RKO (cell line): Measurements from ENCODE around the gene RPL18.
"Not testable (repeated sequence)": the region's sequence is repeated elsewhere in the genome, so short reads cannot be mapped to it uniquely, and the experiment has no call there.

Experiments used
- DNase-seq: peaks from one replicate; pipeline ENCODE4 v3.0.0-alpha.2; 2016; ENCODE audit warnings: low spot score

Gene RPL18

DNA sequence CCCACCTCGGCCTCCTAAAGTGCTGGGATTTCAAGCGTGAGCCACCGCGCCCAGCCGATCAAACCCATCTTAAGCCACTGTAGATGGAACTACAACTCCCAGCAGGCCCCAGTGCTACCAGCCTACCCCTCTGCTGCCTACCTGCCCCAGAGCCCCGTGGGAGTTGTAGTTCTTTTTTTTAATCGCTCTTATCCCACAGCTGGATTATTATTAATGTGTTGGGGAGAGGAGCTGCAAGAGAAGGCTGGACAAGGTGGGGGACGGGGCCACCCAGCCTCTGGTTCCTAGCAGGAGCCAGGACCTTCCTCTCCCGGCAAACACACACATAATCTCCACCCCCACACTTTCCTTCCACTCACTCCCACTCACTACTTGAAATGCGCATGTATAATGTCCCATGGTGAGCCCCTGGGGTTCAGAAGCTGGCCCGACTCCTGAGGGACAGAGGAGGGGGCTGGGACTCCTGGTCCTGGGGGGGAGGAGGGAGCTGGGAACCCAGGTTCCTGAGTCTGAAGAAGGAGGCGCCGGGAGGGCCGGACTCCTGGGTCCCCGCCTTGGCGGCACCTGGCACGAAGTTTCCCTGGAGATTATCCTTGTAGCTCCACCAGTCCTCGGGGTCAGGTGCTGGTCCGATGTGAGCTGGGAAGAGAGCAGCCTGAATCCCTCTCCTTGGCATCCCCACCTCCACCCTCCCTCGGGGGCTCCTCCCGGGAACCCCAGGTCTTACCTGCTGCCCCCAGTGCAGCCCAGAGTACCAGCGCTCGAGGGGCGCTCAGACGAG is 26.1 kb upstream of the RPL18 start:
- peak; percentile 88 for DNase-seq

DNA sequence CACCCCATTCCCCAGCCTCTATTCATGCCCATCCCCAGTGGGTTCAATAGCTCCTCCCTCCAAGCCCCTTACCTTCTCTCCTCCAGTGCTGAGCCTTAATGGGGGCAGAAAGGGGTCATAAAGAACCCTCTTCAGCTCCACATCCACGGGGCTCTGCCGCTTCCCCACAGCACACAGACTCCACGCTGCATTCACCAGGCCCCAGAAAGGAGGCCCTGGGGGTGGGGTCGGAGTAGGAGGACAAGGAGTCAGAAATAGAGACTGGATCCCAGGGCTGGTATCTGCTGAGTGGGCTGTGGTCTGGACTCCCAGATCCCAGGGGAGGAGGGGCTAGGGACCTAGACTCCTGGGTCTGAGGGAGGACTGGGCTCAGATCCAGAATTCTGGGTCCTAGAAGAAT is 25.4 kb upstream of the RPL18 start:
- DNase-seq, result no peak

DNA sequence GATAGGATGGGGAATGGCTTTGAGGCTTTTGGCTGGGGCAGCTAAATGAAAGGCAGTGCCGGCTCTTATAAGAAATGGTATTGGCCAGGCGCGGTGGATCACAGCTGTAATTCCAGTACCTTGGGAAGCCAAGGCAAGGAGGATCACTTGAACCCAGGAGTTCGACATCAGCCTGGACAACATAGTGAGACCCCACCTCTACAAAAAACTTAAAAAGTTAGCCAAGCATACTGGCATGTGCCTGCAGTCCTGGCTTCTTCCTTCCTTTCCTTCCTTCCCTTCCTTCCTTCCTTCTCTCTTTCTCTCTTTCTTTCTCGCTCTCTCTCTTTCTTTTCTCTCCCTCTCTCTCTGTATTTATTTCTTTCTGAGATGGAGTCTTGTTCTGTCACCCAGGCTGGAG is 23.9 kb upstream of the RPL18 start:
- no peak for DNase-seq

DNA sequence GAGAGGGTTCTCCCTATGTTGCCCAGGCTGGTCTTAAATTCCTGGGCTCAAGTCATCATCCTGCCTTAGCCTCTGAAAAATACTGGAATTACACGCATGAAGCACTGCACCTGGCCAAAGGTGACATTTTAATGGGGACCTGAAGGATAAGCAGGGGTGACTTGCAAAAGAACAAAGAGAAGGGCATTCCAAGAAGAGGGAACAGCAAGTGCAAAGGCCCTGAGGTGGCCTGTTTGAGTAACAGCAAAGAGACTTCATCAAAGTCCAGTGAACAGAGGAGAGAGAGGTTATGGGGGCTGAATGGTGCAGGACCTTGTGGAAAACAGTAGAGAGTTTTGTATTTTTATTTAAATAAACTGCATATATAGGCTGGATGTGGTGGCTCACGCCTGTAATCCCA is 22.9 kb upstream of the RPL18 start:
- no peak for DNase-seq

DNA sequence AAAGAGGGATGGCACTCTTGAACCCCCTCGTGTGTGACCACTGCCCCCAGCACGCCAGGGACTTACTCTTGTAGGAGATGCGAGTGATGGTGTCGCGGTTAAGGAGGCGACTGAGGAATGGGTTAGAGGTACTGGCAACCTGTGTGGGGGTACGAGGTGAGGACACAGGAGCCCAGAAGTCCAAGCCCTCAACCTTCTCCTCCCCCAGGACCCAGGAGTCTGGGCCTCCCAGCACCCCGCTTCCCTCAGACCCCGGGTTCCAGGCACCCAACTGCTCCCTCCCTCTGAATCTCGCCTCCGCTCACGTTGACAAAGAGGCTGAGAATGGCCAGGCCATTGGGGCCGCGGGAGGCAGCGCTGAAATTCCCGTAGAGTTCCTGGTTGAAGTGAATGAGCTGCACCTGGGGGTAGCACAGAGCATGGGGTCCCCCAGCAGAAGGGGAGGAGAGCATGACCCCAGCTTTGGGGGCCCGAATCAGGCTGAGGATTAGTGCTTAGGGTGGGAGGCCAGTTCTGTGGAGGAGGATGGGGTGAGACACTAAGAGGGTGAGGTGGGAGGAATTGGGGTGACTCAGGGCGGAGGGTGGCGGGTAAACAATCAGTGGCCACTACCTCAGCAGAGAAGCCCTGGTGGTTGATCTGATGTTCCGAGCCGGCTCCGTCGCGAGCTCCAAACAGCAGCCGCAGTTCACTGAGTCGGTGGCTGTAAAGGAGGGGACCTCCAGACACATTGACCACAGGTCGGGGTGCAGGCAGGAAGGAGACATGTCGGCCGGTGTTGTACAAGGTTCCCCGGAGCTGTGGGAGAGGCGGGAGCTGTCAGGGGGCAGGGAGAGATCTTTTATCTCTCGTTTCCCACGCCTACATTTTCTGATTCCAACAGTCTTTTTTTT is 20.8 kb upstream of the RPL18 start:
- DNase-seq, result peak; percentile 77

DNA sequence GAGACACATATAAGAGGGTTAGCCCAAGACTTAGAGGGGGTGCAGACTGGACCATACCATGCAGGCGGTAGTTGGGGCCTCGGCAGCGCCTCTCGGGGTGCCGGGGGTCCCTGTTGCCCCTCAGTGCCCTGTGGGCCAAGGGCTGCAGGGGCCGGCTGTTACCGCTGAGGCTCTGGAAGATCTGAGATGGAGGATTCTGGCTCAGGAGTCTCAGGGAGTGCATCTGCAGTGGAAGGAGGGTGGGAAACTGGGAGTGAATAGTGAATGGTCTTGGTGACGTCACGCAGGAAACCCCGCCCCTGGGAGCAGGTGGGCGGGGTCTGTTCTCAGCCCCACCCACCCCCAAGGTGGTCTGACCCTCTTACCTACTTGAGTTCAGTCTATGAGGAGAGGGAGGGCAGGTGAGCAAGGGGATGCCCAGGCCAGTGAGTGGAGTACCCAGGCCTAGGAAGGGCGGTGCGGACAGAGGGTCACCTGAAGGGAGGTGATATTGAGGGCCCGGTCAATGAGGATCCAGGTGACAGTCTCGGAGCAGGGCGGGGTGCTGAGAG is 19.9 kb upstream of the RPL18 start:
- no peak for DNase-seq

DNA sequence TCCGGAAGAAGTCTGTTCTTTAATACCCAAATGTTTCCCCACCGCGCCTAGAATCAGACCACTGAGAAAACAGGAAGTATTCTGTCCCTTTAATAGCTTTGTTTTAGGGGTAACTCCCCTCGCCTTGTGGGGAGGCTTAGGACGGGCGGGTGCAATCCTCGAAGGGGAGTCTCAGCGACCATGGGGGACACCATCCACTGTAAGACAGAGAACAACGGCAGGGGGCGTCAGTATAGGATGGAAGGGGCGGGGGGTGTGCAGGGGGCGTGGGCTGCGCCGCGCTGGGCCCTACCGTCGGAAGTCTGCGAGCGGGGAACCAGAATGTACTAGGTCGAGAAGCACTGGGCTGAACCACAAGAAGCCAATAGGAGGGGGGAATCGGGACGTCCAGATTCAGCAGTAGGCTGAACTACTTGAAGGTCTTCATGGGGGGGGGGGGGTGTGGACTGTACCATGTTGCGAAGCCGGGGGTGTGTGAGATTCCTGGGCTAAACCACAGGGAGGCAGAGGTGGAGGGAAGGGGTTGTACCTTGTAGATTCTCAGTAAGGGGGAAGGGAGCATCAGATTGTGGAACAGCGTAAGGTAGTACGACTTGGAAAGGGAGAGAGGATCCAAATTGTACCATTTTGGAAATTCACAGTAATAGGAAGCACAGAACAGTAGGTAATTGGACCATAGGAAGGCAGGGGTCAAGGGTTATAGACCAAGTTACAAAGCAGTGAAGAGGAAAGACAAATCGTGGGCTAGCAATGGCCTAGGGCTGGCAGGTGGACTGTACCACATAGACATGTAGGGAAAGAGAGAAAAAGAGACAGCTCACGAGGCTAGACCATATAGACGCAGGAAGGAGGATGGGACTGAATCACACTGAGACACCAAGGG is 19.2 kb upstream of the RPL18 start:
- DNase-seq, result peak; percentile 96

DNA sequence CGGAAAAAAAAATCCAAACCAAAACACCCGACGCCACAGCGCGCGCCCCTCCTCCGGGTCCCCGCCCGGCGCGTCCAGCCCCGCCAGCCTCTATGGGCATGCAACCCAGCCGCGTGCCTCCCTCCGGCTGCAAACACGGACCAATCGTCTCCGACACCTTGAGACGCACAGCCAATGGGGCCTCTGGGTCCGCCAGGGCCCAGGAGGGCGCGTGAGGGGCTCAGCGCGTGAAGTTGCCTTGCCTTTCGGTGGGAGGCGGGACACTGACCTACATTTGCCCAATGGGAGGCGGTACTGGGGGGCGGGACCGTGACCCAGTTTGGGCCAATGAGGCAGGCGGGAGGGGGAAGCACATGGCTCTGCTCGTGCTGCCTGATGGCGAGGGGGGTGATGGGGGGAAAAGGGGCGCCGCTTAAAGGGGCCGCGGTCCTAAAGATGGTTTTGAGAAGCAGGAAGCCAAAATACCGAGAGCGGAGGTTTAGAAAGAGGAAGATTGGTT is 18.5 kb upstream of the RPL18 start:
- peak; percentile 99 for DNase-seq

DNA sequence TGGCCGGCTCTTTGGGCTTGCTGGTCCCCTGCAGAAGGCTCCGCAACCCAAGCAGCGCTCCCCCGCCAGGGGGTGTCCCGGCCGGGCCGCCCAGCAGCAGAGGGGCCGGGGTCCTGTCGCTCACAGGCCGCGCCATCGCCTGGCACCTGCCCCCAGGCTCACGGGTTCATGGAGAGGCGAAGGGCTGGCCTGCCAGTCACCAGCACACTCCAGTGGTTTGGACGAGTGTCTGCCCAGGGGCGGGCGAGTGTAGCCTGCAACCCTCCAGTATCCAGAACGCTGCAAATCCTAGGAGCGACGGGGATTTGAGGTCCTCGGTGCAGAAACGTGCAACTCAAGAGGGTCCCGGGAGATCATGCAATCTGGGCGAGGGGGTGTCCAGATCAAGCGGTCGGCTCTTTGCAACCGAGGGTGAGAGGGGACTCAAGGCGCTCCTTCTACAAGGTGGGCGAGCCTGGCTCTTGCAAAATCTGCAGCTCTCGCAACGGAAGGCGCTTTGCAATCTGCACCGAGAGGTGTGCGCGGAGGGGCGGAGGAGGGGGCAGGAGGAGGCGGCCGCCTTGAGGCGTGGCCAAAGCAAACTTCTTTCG is 18.0 kb upstream of the RPL18 start, which contains the start of gene DBP:
Gene DBP (minus strand): TSS at position 521 of the 590 bp plus-strand sequence. CDS start 385 bp downstream, at position 136.
- peak; percentile 73 for DNase-seq

DNA sequence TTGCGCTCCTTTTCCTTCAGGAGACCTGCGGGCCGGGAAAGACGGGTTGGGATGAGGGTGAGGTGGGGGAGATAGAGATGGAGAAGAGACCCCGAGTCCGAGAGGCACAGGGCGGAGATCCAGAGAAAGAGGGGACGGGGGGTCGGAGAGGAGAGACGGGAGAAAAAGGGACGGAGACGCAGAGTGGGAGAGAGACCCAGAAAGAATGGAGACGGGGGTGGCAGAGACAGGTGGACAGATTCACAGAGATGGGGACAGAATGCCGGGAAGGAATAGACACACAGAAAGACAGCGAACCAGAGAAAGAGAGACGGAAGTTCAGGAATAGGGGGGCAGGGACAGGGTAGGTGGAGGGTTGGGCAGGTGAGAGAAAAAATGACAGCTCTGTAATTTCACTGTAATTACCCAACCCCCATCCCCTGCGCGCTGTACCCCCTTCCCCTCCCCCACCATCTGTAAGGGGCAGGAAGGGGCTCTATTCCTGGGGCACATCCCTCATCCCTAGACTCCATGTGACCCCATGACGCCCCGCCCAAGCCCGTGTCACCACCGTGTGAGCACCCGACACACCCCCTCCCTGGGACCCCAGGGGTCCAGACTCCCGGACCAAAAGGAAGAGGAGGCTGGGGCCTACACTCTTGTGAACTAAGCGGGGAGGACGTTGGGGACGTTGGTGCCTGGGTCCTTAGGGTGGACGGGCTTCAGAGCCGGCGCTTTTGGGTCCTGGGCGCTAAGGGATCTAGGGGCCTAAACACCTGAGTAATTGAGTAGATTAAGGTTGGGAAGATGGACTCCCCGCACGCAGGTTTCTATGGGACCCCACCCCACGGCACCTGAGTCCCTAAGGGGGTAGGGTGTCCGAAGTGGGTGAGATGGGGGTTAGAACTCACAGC is 17.2 kb upstream of the RPL18 start:
- no peak for DNase-seq

DNA sequence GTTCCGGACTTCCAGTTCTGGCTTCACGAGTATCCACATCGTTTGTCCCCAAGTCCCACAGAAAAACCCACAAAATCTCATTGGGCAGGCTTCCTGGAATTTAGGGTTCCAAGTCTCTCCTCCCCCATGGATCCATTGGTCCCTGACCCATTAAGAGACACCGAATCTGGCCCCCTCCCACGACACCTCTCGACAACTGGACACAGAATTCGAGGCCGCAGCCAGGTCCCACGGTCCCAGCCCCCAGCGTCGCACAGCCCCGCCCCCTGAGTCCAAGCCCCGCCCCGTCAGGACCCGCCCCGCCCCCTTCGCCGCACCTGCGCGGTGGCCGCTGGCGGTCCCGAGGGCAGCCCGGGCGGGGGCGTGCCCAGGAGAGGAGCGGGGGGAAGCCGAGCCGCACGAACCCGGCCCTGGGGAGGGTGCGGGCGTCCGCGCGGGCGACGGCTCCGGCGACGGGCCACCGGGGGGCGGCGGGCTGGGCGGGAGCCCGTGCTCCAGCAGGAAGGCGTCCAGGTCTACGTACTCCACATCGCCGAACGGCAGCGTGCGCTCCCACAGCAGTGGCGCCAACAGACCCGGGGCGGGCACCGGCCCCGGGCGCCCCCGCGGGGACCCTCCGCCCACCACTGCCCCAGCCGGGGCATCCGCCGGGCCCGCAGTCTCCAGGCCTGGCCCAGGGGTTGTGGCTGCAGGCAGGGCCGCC is 16.4 kb upstream of the RPL18 start:
- DNase-seq, result peak; percentile 68

DNA sequence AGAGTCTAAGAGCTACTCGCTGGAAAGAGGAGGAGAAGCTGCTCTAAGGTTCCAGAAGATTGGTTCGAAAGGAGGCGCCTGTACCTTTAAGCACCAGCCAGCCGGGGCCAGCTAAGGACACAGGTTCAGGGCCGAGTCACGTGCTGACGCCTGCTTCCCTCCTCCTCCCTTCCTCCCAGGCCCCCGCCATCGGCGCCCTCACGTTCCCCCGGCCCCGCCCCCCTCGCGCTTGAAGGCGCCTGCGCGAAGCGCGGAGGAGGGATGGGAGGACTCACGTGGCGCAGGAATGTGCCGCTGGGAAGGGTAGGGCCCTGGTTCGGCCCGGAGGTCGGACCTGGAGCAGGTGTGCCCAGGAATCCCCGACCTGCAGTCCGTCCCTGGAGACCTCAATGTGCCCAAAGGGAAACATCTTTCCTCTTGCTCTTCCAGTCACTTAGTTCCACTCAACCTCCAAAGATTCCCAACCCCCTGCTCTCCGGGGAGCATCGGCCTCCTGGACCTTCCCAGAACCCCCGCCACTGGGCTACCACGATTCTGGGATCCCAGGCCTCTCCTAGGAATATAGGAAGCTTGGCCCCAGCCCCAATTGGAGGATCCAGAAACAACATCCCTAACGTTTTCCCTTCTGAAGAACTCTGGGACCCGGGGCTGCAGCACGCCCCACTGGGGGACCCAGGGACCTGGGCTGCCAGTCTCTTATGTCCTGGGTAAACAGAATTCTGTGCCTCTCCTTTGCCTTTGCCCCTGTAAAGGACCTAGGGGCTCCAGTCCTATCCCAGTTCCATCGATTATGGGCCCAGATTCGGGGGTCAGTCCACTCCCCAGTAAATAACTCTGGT is 15.7 kb upstream of the RPL18 start:
- DNase-seq, result peak; percentile 97

DNA sequence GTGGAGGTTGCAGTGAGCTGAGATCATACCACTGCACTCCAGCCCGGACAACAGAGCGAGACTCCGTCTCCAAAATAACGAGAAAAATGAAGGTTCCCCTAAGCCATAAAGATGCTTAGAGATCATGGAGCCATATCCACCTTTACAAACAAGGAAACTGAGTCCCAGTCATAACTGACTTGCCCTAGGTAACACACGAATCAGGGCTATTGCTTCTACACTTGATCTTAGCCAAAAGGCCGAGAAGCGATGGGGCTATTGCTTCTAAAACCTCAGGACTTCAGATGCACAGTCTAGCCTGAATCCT is 15.0 kb upstream of the RPL18 start:
- no peak for DNase-seq

DNA sequence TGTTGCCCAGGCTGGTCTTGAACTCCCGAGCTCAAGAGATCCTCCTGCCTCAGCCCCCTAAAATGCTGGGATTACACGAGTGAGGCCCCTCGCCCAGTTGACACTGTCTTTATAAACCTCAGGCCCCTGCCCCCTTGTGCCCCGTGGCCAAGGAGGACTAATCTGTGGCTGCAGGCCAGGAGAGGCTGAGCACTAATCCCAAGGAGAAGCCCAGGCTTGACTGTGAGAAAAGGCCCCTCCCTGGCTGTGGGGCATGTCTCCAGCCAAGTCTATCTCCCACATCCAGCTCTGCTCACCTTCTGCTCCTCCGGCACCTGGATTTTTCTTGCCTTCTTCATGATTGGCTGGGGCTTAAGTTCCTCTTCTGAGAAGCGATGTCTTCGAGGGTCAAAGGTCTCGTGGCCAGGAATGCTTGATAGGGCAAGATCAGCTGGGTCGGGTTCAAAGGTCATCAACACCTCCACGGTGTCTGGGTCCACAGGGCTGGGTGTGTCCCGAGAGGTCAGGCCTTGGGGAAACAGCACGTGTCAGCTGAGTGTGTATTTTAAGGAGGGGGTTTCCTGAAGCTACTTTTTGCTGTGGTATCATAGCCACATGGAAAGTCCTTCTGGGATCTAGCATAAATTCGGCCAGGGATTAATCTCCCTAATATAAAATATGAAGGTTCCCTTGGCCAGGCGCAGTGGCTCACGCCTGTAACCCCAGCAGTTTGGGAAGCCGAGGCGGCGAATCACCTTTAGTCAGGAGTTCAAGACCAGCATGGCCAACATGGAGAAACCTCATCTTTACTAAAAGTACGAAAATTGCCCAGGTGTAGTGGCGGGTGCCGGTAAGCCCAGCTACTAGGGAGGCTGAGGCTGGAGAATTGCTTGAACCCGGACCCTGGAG is 14.4 kb upstream of the RPL18 start:
- DNase-seq, result no peak

DNA sequence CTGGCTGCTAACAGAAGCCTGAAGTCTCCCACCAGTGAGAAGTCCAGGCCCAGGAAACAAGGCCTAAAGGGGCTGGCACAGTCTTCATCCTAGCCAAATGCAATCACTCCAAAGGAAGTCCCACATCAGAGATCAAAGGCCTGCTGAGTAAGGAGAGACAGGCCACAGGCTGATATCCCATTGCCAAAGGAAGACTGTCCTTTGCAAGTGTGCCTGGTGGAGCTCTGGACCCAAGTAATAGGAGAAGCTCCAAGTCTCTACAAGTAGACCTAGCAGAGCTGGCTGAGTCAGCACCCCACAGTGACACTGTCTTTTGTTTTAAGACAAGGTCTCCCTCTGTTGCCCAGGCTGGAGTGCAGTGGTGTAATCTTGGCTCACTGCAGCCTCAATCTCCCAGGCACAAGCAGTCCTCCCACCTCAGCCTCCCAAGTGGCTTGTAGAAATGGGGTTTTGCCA is 13.7 kb upstream of the RPL18 start:
- DNase-seq, result no peak

DNA sequence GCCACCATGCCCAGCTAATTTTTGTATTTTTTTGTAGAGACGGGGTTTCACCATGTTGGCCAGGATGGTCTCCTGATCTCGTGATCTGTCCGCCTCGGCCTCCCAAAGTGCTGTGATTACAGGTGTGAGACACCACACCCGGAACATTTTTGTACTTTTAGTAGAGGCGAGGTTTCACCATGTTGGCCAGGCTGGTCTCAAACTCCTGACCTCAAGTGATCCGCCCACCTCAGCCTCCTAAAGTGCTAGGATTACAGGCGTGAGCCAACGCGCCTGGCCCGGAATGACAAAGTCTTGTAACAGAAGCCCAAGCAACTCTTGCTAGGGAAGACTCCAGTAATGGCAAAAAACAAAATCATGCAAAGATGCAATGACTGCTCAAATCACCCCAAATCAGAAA is 13.3 kb upstream of the RPL18 start:
- DNase-seq, result not testable (repeated sequence)

DNA sequence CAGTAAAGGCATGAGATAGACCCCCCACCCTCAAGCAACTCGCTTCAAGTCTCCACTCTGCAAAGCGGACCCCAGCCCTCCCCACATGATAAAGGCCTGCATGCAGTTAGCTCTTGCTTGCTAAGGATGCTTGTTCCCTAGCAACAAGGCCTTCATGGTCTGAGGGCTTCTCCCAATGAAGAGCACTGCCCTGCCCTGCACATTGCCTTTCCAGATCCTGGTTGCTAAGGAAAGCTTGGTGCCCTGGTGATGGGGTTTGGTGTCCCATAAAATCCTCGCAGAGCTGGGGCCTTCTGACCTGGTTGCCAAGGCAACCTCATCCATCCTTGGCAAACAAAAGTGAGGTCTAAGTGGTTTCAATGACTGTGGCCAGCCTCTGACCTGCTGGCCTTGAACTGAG is 12.2 kb upstream of the RPL18 start:
- no peak for DNase-seq
